Measurements from ENCODE around the gene RPL41.

DNA sequence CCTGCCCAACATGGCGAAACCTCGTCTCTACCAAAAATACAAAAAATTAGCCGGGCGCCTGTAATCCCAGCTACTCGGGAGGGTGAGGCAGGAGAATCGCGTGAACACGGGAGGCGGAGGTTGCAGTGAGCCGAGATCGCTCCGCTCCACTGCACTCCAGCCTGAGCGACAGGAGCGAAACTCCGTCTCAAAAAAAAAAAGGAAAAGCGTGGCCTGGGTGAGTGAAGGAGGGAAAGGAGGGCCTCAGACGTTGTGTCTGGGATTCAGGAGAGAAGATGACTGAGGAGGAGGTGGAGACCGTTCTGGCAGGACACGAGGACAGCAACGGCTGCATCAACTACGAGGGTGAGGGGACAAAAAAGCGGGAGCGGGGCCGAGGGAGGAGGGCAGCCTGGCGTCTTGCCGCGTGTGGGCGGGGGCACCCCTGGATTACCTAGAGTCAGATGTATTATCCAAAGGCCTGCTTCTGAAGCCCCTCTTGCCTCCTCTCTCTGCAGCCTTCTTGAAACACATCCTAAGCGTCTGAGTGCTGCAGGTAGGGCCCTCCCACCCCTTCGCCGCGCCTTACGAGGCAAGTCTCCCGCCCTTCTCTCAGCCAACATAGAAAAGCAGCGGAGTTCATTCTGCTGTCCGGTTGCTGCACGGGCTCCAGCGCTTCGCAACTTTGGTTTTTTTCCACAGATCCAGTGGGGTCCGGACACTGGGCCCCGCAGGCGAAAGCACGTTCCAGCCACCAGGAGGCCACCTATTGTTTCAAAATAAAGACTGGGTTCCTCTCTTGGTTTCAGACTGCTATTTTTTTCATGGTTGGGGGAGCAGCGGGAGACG is 41.0 kb downstream of the RPL41 start:
- TF ChIP-seq, protein P1, sequence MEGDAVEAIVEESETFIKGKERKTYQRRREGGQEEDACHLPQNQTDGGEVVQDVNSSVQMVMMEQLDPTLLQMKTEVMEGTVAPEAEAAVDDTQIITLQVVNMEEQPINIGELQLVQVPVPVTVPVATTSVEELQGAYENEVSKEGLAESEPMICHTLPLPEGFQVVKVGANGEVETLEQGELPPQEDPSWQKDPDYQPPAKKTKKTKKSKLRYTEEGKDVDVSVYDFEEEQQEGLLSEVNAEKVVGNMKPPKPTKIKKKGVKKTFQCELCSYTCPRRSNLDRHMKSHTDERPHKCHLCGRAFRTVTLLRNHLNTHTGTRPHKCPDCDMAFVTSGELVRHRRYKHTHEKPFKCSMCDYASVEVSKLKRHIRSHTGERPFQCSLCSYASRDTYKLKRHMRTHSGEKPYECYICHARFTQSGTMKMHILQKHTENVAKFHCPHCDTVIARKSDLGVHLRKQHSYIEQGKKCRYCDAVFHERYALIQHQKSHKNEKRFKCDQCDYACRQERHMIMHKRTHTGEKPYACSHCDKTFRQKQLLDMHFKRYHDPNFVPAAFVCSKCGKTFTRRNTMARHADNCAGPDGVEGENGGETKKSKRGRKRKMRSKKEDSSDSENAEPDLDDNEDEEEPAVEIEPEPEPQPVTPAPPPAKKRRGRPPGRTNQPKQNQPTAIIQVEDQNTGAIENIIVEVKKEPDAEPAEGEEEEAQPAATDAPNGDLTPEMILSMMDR (IDR thresholded peaks at IDR 0.05): peak; percentile 41 to 81 (median 60)
- TF ChIP-seq POLR2A (IDR thresholded peaks at IDR 0.05): peak in 1 of 2 donors; percentile 23

Data from heart left ventricle (tissue), 13 donors.